Dendritic cell treated with granulocyte-macrophage colony-stimulating factor and Interleukin-4, amounts not matched to agents 40 ng/mL and 50 ng/mL, for 4 days (primary cell): ENCODE results near the gene SEC16B.

ENCODE experiments used
- H3K27ac Mint-ChIP-seq: one replicate; pipeline ENCODE4 v1.8.0; 2022; ENCODE audit warnings: mild to moderate bottlenecking, mixed read lengths
- H3K27me3 Mint-ChIP-seq: one replicate; pipeline ENCODE4 v1.8.0; 2022; ENCODE audit warnings: mild to moderate bottlenecking, mixed read lengths
- H3K36me3 Mint-ChIP-seq: one replicate; pipeline ENCODE4 v1.8.0; 2022; ENCODE audit warnings: low read depth, mixed read lengths
- H3K4me1 Mint-ChIP-seq: one replicate; pipeline ENCODE4 v1.8.0; 2022; ENCODE audit warnings: low read depth, mixed read lengths
- H3K4me3 Mint-ChIP-seq: one replicate; pipeline ENCODE4 v1.8.0; 2022; ENCODE audit warnings: mild to moderate bottlenecking, moderate library complexity, mixed read lengths
- H3K9me3 Mint-ChIP-seq: one replicate; pipeline ENCODE4 v1.8.0; 2022; ENCODE audit warnings: mixed read lengths
- intact Hi-C: fragments of 100-400 bp; cut with micrococcal nuclease; formaldehyde crosslinking; loops from one replicate; pipeline ENCODE4 v1.15.0; 2022

SEC16B gene

GRCh38 chr1:177965293-177965692 lies 4.6 kb downstream of the SEC16B start:
- intact Hi-C loops = no loop called here

GRCh38 chr1:177964336-177964735 lies 5.5 kb downstream of the SEC16B start:
- intact Hi-C loops = no loop called here
- Mint-ChIP-seq H3K9me3 (no peaks in the 10 kb centered on the region), H3K36me3 (no peaks in the 10 kb centered on the region), H3K27me3 (no peaks in the 10 kb centered on the region), H3K27ac (no peak overlapping the region), H3K4me1 (no peaks in the 10 kb centered on the region), H3K4me3 (no peak overlapping the region)

More at GRCh38 chr1:177965293-177965692, 4.6 kb downstream of the SEC16B start:
- Mint-ChIP-seq H3K27me3 (no peaks in the 10 kb centered on the region), H3K4me1 (no peaks in the 10 kb centered on the region), H3K27ac (no peak overlapping the region), H3K9me3 (no peaks in the 10 kb centered on the region), H3K4me3 (no peak overlapping the region), H3K36me3 (no peaks in the 10 kb centered on the region)

GRCh38 chr1:177960939-177961622 lies 8.8 kb downstream of the SEC16B start:
- Mint-ChIP-seq H3K4me3 (no peak overlapping the region), H3K9me3 (no peaks in the 10 kb centered on the region), H3K27ac (no peak overlapping the region), H3K36me3 (no peaks in the 10 kb centered on the region), H3K4me1 (no peaks in the 10 kb centered on the region), H3K27me3 (no peaks in the 10 kb centered on the region)
- intact Hi-C loops = no loop called here

- Mint-ChIP-seq H3K27me3 (no peaks in the 10 kb centered on the region), H3K4me3 (no peak overlapping the region), H3K36me3 (no peaks in the 10 kb centered on the region), H3K9me3 (no peaks in the 10 kb centered on the region), H3K27ac (no peak overlapping the region), H3K4me1 (no peaks in the 10 kb centered on the region)
- intact Hi-C loops = loop anchor here (10.0 kb wide), 1 partner anchor 325 kb away; no protein-coding TSS in a partner anchor
Measured at GRCh38 chr1:177959811-177960515, 9.9 kb downstream of the SEC16B start.

- H3K4me1 Mint-ChIP-seq = no peaks in the 10 kb centered on the region
- H3K27ac Mint-ChIP-seq = no peak overlapping the region
- intact Hi-C loops = loop anchor here (10.0 kb wide), 1 partner anchor 327 kb away; no protein-coding TSS in a partner anchor
- H3K9me3 Mint-ChIP-seq = no peaks in the 10 kb centered on the region
- no peaks in the 10 kb centered on the region for H3K36me3 Mint-ChIP-seq
- no peak overlapping the region for H3K4me3 Mint-ChIP-seq
- no peaks in the 10 kb centered on the region for H3K27me3 Mint-ChIP-seq
Measured at GRCh38 chr1:177958092-177958491, 11.8 kb downstream of the SEC16B start.

GRCh38 chr1:177954076-177954475 lies 15.8 kb downstream of the SEC16B start:
- intact Hi-C loops = loop anchor here (10.0 kb wide), 1 partner anchor 331 kb away; no protein-coding TSS in a partner anchor
- peaks cover 18% of the 10 kb centered on the region for H3K4me1 Mint-ChIP-seq
- H3K27ac Mint-ChIP-seq = no peak overlapping the region
- peaks cover 9% of the 10 kb centered on the region for H3K9me3 Mint-ChIP-seq
- no peaks in the 10 kb centered on the region for H3K27me3 Mint-ChIP-seq
- no peak overlapping the region for H3K4me3 Mint-ChIP-seq
- H3K36me3 Mint-ChIP-seq = no peaks in the 10 kb centered on the region

GRCh38 chr1:177953549-177953948 lies 16.3 kb downstream of the SEC16B start:
- Mint-ChIP-seq H3K36me3 (no peaks in the 10 kb centered on the region), H3K4me3 (no peak overlapping the region), H3K27me3 (no peaks in the 10 kb centered on the region), H3K9me3 (peaks cover 9% of the 10 kb centered on the region), H3K4me1 (peaks cover 24% of the 10 kb centered on the region), H3K27ac (no peak overlapping the region)
- intact Hi-C loops = loop anchor here (10.0 kb wide), 1 partner anchor 331 kb away; no protein-coding TSS in a partner anchor

GRCh38 chr1:177952691-177953090 lies 17.2 kb downstream of the SEC16B start:
- H3K36me3 Mint-ChIP-seq = no peaks in the 10 kb centered on the region
- intact Hi-C loops = loop anchor here (10.0 kb wide), 1 partner anchor 332 kb away; no protein-coding TSS in a partner anchor
- H3K4me3 Mint-ChIP-seq = no peak overlapping the region
- no peaks in the 10 kb centered on the region for H3K27me3 Mint-ChIP-seq
- no peak overlapping the region for H3K27ac Mint-ChIP-seq
- H3K9me3 Mint-ChIP-seq = peaks cover 9% of the 10 kb centered on the region
- peaks cover 25% of the 10 kb centered on the region for H3K4me1 Mint-ChIP-seq

- intact Hi-C loops = loop anchor here (10.0 kb wide), 1 partner anchor 333 kb away; no protein-coding TSS in a partner anchor
- Mint-ChIP-seq H3K27ac (no peak overlapping the region), H3K4me1 (peaks cover 25% of the 10 kb centered on the region), H3K4me3 (no peak overlapping the region), H3K27me3 (no peaks in the 10 kb centered on the region), H3K36me3 (no peaks in the 10 kb centered on the region), H3K9me3 (peaks cover 9% of the 10 kb centered on the region)
Measured at GRCh38 chr1:177952249-177952648, 17.6 kb downstream of the SEC16B start.

- H3K4me3 Mint-ChIP-seq = no peak overlapping the region
- peaks cover 9% of the 10 kb centered on the region for H3K9me3 Mint-ChIP-seq
- no peaks in the 10 kb centered on the region for H3K36me3 Mint-ChIP-seq
- no peak overlapping the region for H3K27ac Mint-ChIP-seq
- H3K27me3 Mint-ChIP-seq = no peaks in the 10 kb centered on the region
- peaks cover 25% of the 10 kb centered on the region for H3K4me1 Mint-ChIP-seq
- intact Hi-C loops = loop anchor here (10.0 kb wide), 1 partner anchor 334 kb away; no protein-coding TSS in a partner anchor
Measured at GRCh38 chr1:177950506-177950905, 19.4 kb downstream of the SEC16B start.

GRCh38 chr1:177948336-177948972 lies 21.4 kb downstream of the SEC16B start:
- no peaks in the 10 kb centered on the region for H3K27me3 Mint-ChIP-seq
- no peaks in the 10 kb centered on the region for H3K36me3 Mint-ChIP-seq
- H3K27ac Mint-ChIP-seq = no peak overlapping the region
- peaks cover 9% of the 10 kb centered on the region for H3K9me3 Mint-ChIP-seq
- peaks cover 25% of the 10 kb centered on the region for H3K4me1 Mint-ChIP-seq
- intact Hi-C loops = loop anchor here (5.0 kb wide), 1 partner anchor 1051 kb away; no protein-coding TSS in a partner anchor
- no peak overlapping the region for H3K4me3 Mint-ChIP-seq

- Mint-ChIP-seq H3K27ac (no peak overlapping the region), H3K36me3 (no peaks in the 10 kb centered on the region), H3K9me3 (peaks cover 9% of the 10 kb centered on the region), H3K4me3 (no peak overlapping the region), H3K4me1 (peaks cover 25% of the 10 kb centered on the region), H3K27me3 (no peaks in the 10 kb centered on the region)
- intact Hi-C loops = loop anchor here (5.0 kb wide), 1 partner anchor 1050 kb away; no protein-coding TSS in a partner anchor
Measured at GRCh38 chr1:177947623-177948022, 22.2 kb downstream of the SEC16B start.

GRCh38 chr1:177945943-177946650 lies 23.8 kb downstream of the SEC16B start:
- Mint-ChIP-seq H3K27ac (no peak overlapping the region), H3K4me3 (no peak overlapping the region), H3K4me1 (peaks cover 25% of the 10 kb centered on the region), H3K27me3 (no peaks in the 10 kb centered on the region), H3K9me3 (peaks cover 9% of the 10 kb centered on the region), H3K36me3 (no peaks in the 10 kb centered on the region)
- intact Hi-C loops = loop anchor here (5.0 kb wide), 1 partner anchor 1049 kb away; no protein-coding TSS in a partner anchor
